ENCODE data around the gene ATPAF2.
"Not testable (repeated sequence)": the region's sequence is repeated elsewhere in the genome, so short reads cannot be mapped to it uniquely, and the experiment has no call there.

Gene ATPAF2

GRCh38 chr17:18005496-18005895 is 33.5 kb downstream of the ATPAF2 start:
- H3K4me3 ChIP-seq (ENCODE audit: low read depth, low read length) = no peak overlapping the region
- TF ChIP-seq, protein P1, sequence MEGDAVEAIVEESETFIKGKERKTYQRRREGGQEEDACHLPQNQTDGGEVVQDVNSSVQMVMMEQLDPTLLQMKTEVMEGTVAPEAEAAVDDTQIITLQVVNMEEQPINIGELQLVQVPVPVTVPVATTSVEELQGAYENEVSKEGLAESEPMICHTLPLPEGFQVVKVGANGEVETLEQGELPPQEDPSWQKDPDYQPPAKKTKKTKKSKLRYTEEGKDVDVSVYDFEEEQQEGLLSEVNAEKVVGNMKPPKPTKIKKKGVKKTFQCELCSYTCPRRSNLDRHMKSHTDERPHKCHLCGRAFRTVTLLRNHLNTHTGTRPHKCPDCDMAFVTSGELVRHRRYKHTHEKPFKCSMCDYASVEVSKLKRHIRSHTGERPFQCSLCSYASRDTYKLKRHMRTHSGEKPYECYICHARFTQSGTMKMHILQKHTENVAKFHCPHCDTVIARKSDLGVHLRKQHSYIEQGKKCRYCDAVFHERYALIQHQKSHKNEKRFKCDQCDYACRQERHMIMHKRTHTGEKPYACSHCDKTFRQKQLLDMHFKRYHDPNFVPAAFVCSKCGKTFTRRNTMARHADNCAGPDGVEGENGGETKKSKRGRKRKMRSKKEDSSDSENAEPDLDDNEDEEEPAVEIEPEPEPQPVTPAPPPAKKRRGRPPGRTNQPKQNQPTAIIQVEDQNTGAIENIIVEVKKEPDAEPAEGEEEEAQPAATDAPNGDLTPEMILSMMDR (IDR thresholded peaks at IDR 0.05; ENCODE audit: low read depth, low read length, missing control alignments) = no peak
- DNase-seq (ENCODE audit: low read depth) = no peak

- no peak for DNase-seq (ENCODE audit: low read depth)
- no peak overlapping the region for H3K4me3 ChIP-seq (ENCODE audit: low read depth, low read length)
- TF ChIP-seq, protein P1 (IDR thresholded peaks at IDR 0.05; ENCODE audit: low read depth, low read length, missing control alignments) = peak; percentile 28
Measured at GRCh38 chr17:18004884-18005305, 34.1 kb downstream of the ATPAF2 start.

- TF ChIP-seq, protein P1 (IDR thresholded peaks at IDR 0.05; ENCODE audit: low read depth, low read length, missing control alignments) = no peak
- H3K4me3 ChIP-seq (ENCODE audit: low read depth, low read length) = no peak overlapping the region
- DNase-seq (ENCODE audit: low read depth) = no peak
Measured at GRCh38 chr17:18004345-18004744, 34.6 kb downstream of the ATPAF2 start.

- TF ChIP-seq, protein P1 (IDR thresholded peaks at IDR 0.05; ENCODE audit: low read depth, low read length, missing control alignments) = no peak
- no peak for DNase-seq (ENCODE audit: low read depth)
- no peak overlapping the region for H3K4me3 ChIP-seq (ENCODE audit: low read depth, low read length)
Measured at GRCh38 chr17:18002171-18002570, 36.8 kb downstream of the ATPAF2 start.

GRCh38 chr17:18000030-18000408 is 38.9 kb downstream of the ATPAF2 start:
- TF ChIP-seq, protein P1 (IDR thresholded peaks at IDR 0.05; ENCODE audit: low read depth, low read length, missing control alignments) = no peak
- H3K4me3 ChIP-seq (ENCODE audit: low read depth, low read length) = no peak overlapping the region
- no peak for DNase-seq (ENCODE audit: low read depth)

GRCh38 chr17:17999364-18000029 is 39.5 kb downstream of the ATPAF2 start:
- H3K4me3 ChIP-seq (ENCODE audit: low read depth, low read length) = no peak overlapping the region
- DNase-seq (ENCODE audit: low read depth) = no peak
- TF ChIP-seq, protein P1 (IDR thresholded peaks at IDR 0.05; ENCODE audit: low read depth, low read length, missing control alignments) = no peak

DNA sequence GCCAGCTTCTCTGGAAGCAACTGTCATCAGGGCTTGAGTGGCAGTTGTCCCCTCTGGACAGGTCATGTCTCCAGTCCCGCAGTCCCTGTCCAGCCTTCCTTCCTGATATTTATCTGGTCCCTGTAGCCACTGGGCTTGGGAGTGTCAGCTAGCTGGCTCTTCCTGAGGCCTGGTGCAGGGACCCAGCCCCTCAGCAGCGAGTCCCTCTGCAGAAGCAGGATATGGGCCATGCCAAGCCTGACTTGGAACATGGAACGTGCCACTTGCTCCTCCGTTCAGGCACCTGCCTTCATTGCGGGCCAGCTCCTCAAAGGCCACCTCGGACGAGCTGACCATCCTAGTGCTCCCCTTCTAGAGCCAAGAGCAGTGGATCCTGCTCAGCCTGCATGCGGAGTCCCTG is 40.0 kb downstream of the ATPAF2 start:
- TF ChIP-seq, protein P1 (IDR thresholded peaks at IDR 0.05; ENCODE audit: low read depth, low read length, missing control alignments) = no peak
- no peak for DNase-seq (ENCODE audit: low read depth)
- H3K4me3 ChIP-seq (ENCODE audit: low read depth, low read length) = no peak overlapping the region

DNA sequence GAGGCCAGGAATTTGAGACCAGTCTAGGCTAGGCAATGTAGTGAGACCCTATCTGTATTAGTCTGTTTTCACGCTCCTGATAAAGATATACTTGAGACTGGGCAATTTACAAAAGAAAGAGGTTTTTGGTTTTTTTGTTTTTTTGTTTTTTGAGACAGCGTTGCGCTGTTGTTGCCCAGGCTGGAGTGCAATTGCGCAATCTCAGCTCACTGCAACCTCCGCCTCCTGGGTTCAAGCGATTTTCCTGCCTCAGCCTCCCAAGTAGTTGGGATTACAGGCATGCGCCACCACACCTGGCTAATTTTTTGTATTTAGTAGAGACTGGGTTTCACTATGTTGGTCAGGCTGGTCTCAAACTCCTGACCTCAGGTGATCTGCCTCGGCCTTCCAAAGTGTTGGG is 43.1 kb downstream of the ATPAF2 start:
- not testable (repeated sequence) for H3K4me3 ChIP-seq (ENCODE audit: low read depth, low read length); DNase-seq (ENCODE audit: low read depth)
